Activated T-cell treated with anti-CD3 and anti-CD28 coated beads, Interleukin-2, amount 50 U/mL, for 4 hours (primary cell): ENCODE data around the gene TMOD3. TPM values are rescaled to one million over a fixed set of nuclear protein-coding genes. Genes with fewer than 3 reads are reported as not detected.

Source experiments
- ATAC-seq, 2 donors: fragments of 200-7000 bp; cut with Tn5 transposase; one replicate each; pipeline ENCODE4 v1.10.0; 2021
- DNase-seq: peaks from one replicate; pipeline ENCODE4 v3.0.0-alpha.2; 2020
- H3K27me3 Mint-ChIP-seq: one replicate; pipeline ENCODE4 v1.8.0; 2021; ENCODE audit warnings: low read depth, mixed read lengths
- H3K36me3 Mint-ChIP-seq: one replicate; pipeline ENCODE4 v1.8.0; 2022; ENCODE audit warnings: mixed read lengths; ENCODE audit not compliant: insufficient read depth
- H3K4me1 Mint-ChIP-seq: one replicate; pipeline ENCODE4 v1.8.0; 2021; ENCODE audit warnings: low read depth, mixed read lengths
- H3K4me3 Mint-ChIP-seq: one replicate; pipeline ENCODE4 v1.8.0; 2021; ENCODE audit warnings: mild to moderate bottlenecking, moderate library complexity, mixed read lengths
- H3K9me3 Mint-ChIP-seq: one replicate; pipeline ENCODE4 v1.8.0; 2021; ENCODE audit warnings: mixed read lengths
- total RNA-seq, 3 donors: library from RNA; stranded (reverse); gene quantifications; one replicate each; pipeline ENCODE4 v1.2.1, GENCODE V29; 2021

TMOD3 gene
- total RNA-seq, 3 donors from 2014 or later = 43.2 to 47.4 (median 46.3) TPM

DNA sequence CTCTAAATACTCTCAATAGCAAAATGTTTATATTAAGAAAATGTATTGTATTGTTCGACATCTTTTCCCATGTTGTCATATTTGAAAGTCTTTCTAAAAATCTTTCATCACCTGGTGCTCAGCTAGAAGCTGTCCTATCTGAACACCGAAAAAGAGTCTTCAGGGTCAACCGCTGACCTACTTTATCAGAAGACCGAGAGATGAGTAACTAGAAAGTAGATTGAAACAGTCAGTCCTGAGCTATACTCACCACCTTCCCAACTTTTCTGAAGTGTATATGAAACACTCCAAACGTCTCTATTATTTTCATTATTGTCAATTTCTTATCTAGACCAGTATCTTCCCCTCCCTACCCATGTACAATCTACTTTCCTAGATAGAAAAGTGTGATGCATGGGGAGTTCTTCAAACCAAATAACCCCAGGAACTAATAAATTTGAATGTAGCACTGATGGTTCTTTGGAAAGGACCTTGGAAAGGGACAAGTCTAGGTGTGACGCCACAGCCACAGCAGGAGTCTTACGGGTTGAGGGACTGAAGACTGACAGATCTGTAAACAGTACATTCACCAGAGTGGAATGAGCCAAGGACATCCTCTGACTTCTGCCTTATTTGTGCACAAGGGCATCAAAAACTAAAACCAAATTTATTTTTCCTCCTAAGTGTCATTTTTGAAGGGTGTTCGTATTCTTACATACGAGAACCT lies 58.6 kb downstream of the TMOD3 start:
- ATAC-seq = no peak
- H3K4me3 Mint-ChIP-seq = no peak overlapping the region
- no peaks in the 10 kb centered on the region for H3K27me3 Mint-ChIP-seq
- H3K36me3 Mint-ChIP-seq = peaks cover 28% of the 10 kb centered on the region
- DNase-seq = no peak
- H3K9me3 Mint-ChIP-seq = no peaks in the 10 kb centered on the region
- peaks cover 6% of the 10 kb centered on the region for H3K4me1 Mint-ChIP-seq

GRCh38 chr15:51888593-51889195 lies 59.2 kb downstream of the TMOD3 start:
- H3K9me3 Mint-ChIP-seq = no peaks in the 10 kb centered on the region
- peaks cover 31% of the 10 kb centered on the region for H3K36me3 Mint-ChIP-seq
- no peaks in the 10 kb centered on the region for H3K27me3 Mint-ChIP-seq

GRCh38 chr15:51889486-51889885 lies 60.0 kb downstream of the TMOD3 start:
- no peaks in the 10 kb centered on the region for H3K27me3 Mint-ChIP-seq

More at GRCh38 chr15:51888593-51889195, 59.2 kb downstream of the TMOD3 start:
- Mint-ChIP-seq H3K4me1 (peaks cover 6% of the 10 kb centered on the region), H3K4me3 (no peak overlapping the region)
- ATAC-seq (no peak), DNase-seq (no peak)

GRCh38 chr15:51904421-51904820 lies 75.0 kb downstream of the TMOD3 start:
- no peak overlapping the region for H3K4me3 Mint-ChIP-seq
- DNase-seq (no peak), ATAC-seq (no peak)
- H3K36me3 Mint-ChIP-seq = peaks cover 40% of the 10 kb centered on the region
- H3K4me1 Mint-ChIP-seq = no peaks in the 10 kb centered on the region
- H3K27me3 Mint-ChIP-seq = no peaks in the 10 kb centered on the region
- no peaks in the 10 kb centered on the region for H3K9me3 Mint-ChIP-seq

More at GRCh38 chr15:51889486-51889885, 60.0 kb downstream of the TMOD3 start:
- DNase-seq (no peak), ATAC-seq (no peak)
- no peak overlapping the region for H3K4me3 Mint-ChIP-seq
- peaks cover 5% of the 10 kb centered on the region for H3K4me1 Mint-ChIP-seq
- H3K36me3 Mint-ChIP-seq = peaks cover 32% of the 10 kb centered on the region
- no peaks in the 10 kb centered on the region for H3K9me3 Mint-ChIP-seq

DNA sequence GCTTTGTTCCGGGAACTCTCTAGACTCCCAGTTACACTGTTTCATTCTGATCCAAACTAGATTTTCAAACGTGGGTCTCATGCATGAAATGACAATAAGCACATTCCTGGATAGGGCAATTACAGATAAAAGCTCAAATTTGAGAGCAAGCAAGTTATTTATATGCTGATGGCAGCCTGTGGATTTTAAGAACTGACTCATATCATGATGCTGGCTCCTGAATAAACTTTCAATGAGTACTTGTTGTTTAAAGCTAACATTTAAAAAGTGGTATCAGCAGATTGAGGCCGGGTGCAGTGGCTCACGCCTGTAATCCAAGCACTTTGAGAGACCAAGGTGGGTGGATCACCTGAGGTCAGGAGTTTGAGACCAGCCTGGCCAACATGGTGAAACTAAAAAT lies 75.5 kb downstream of the TMOD3 start:
- ATAC-seq = no peak

DNA sequence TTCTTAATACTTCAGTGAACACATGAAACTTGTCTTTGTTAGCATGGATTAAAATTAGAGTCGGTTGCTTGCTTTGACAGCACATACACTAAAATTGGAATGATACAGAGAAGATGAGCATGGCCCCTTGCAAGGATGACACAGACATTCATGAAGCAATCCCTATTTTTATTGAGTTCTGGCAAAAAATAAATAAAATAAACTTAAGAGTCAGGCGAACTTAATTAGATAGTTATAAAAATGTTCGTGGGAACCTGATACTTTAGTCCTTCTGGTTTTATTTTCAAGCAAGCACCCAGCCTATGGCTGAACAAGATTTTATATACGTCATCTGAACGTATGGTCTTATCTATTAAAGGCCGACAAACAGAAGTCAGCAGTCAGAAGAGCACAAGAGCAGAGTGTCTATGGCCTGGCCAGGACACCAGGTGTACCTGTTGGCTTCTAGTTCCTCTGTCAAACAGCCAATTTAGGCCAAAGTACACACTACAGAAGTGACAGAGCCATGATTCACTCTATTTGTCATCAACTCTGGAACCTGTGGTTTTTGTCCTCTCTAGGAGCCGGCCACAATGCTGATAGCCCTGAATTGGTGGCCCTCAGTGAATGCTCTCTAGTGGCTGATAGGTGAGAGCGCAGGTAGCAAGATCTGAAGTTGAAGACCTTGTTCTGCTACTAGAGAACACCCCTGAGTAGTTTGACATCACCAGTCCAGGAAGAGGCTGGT lies 77.8 kb downstream of the TMOD3 start:
- Mint-ChIP-seq H3K27me3 (no peaks in the 10 kb centered on the region), H3K36me3 (peaks cover 34% of the 10 kb centered on the region), H3K4me3 (no peak overlapping the region), H3K4me1 (no peaks in the 10 kb centered on the region), H3K9me3 (no peaks in the 10 kb centered on the region)
- DNase-seq = no peak
- no peak for ATAC-seq

More for the DNA sequence above, 75.5 kb downstream of the TMOD3 start:
- H3K27me3 Mint-ChIP-seq = no peaks in the 10 kb centered on the region
- H3K4me1 Mint-ChIP-seq = no peaks in the 10 kb centered on the region
- DNase-seq = no peak
- no peaks in the 10 kb centered on the region for H3K9me3 Mint-ChIP-seq
- H3K36me3 Mint-ChIP-seq = peaks cover 38% of the 10 kb centered on the region
- H3K4me3 Mint-ChIP-seq = no peak overlapping the region

GRCh38 chr15:51908316-51908715 lies 78.9 kb downstream of the TMOD3 start:
- no peak for ATAC-seq
- no peaks in the 10 kb centered on the region for H3K4me1 Mint-ChIP-seq
- no peak for DNase-seq

DNA sequence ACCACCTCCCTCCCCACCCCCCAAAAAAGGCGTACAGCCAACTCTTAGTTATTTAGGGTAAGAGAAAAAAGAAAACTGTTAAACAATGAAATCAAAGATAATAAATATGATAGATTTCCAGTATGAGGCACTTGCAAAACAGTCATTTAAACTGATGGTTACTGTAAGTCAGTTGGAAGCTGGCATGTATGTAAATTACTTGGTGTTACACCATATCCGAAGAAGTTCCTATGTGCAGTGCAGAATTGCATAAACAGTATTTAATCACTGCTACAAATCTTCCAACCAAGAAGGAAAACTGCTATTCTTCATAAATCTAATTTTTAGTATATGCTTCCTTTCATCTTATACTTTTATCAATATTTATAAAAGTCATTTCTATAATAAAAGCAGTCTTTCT lies 80.1 kb downstream of the TMOD3 start:
- Mint-ChIP-seq H3K9me3 (no peaks in the 10 kb centered on the region), H3K4me3 (no peak overlapping the region), H3K36me3 (peaks cover 29% of the 10 kb centered on the region), H3K4me1 (no peaks in the 10 kb centered on the region), H3K27me3 (no peaks in the 10 kb centered on the region)
- ATAC-seq (no peak), DNase-seq (no peak)

More at GRCh38 chr15:51908316-51908715, 78.9 kb downstream of the TMOD3 start:
- H3K36me3 Mint-ChIP-seq = peaks cover 32% of the 10 kb centered on the region
- H3K27me3 Mint-ChIP-seq = no peaks in the 10 kb centered on the region
- no peak overlapping the region for H3K4me3 Mint-ChIP-seq
- no peaks in the 10 kb centered on the region for H3K9me3 Mint-ChIP-seq

GRCh38 chr15:51912528-51912927 lies 83.1 kb downstream of the TMOD3 start:
- Mint-ChIP-seq H3K36me3 (peaks cover 16% of the 10 kb centered on the region), H3K4me3 (no peak overlapping the region), H3K4me1 (no peaks in the 10 kb centered on the region), H3K27me3 (no peaks in the 10 kb centered on the region), H3K9me3 (no peaks in the 10 kb centered on the region)
- ATAC-seq = no peak
- no peak for DNase-seq

- no peaks in the 10 kb centered on the region for H3K4me1 Mint-ChIP-seq
- peaks cover 8% of the 10 kb centered on the region for H3K36me3 Mint-ChIP-seq
- no peaks in the 10 kb centered on the region for H3K27me3 Mint-ChIP-seq
- H3K9me3 Mint-ChIP-seq = no peaks in the 10 kb centered on the region
- DNase-seq = no peak
- ATAC-seq = no peak
- no peak overlapping the region for H3K4me3 Mint-ChIP-seq
Observed at GRCh38 chr15:51917493-51917892, 88.0 kb downstream of the TMOD3 start.

DNA sequence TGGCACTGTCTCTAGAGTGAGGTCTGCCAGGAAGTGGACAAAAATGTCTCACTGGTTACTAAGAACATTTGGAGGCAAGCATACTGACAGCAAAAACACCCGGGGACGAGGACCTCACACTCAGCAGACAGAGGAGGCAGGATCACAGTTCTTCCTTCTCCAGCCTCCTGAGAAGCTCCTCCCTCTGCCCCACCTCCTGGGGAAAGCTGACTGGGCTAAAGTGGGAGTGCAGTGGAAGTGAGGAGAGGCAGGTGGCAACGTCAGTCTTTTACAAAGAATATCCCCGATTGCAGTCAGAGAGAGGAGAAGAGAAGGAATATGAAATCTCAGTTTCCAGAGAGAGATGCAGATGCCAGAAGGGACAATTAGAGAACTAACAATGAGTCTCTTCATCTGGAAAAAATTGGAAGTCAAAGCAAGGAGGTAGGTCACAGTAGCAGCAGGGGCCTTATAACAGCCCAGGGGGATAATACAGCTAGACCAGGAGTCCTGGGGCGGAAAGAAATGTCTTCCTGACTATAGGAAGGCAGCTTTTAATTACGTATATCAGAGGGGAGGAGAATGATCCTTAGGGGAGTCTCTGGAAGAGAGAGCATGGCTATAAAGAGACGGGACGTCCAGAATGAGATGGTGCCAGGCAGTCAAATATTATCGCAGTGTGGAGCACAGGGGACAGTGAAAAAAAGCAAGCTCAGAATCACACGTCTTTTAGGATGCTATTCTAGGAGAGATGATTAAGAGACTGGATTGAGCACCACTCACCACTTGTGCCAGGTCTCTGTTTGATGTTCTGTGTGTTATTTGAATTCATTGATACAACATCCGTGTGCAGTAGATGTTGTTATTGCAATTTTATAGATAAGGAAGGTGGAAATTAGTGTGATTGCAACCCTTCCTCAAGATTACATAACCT lies 95.0 kb downstream of the TMOD3 start:
- DNase-seq = no peak
- Mint-ChIP-seq H3K4me1 (no peaks in the 10 kb centered on the region), H3K27me3 (no peaks in the 10 kb centered on the region), H3K36me3 (peaks cover 19% of the 10 kb centered on the region), H3K9me3 (no peaks in the 10 kb centered on the region), H3K4me3 (no peak overlapping the region)
- ATAC-seq = no peak

GRCh38 chr15:51926809-51927208 lies 97.4 kb downstream of the TMOD3 start:
- H3K27me3 Mint-ChIP-seq = no peaks in the 10 kb centered on the region
- H3K36me3 Mint-ChIP-seq = peaks cover 19% of the 10 kb centered on the region
- no peaks in the 10 kb centered on the region for H3K4me1 Mint-ChIP-seq
- DNase-seq = no peak
- H3K4me3 Mint-ChIP-seq = no peak overlapping the region
- H3K9me3 Mint-ChIP-seq = no peaks in the 10 kb centered on the region
- ATAC-seq = no peak

DNA sequence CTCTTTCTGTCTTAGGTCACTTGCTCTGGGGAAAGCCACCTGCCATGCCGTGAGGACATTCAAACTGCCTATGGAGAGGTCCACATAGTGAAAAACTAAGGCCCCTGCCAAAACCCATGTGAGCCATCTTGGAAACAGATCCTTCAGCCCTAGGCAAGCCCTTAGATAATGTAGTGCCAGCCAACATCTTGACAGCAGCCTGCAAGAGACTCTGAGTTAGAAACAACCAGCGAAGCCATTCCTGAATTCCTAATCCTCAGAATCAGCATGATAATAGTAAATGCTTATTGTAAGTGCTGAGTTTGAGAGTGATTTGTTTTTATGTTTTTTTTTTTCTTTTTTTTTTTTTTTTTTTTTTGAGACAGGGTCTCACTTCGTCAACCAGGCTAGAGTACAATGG lies 101.6 kb downstream of the TMOD3 start:
- peaks cover 17% of the 10 kb centered on the region for H3K36me3 Mint-ChIP-seq
- H3K9me3 Mint-ChIP-seq = no peaks in the 10 kb centered on the region
- DNase-seq = no peak
- H3K4me3 Mint-ChIP-seq = no peak overlapping the region
- no peaks in the 10 kb centered on the region for H3K27me3 Mint-ChIP-seq
- ATAC-seq = no peak
- peaks cover 2% of the 10 kb centered on the region for H3K4me1 Mint-ChIP-seq

DNA sequence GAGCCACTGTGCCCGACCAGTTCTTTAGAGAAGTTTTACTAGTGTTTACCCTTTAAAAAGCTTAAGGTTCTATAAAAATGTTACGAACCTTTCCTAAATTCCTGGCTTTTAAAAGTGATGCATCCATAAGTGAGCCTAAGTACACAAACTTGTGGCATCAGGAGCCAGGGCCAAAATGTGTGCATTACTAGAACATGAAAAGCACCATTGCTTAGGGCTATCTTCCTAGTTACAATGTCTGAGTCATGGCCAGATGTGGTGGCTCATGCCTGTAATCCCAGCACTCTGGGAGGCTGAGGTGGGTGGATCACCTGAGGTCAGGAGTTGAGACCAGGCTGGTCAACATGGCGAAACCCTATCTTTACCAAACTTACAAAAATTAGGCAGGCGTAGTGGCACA lies 102.2 kb downstream of the TMOD3 start:
- no peak for DNase-seq
- H3K4me1 Mint-ChIP-seq = peaks cover 2% of the 10 kb centered on the region
- no peak for ATAC-seq
- H3K4me3 Mint-ChIP-seq = no peak overlapping the region
- peaks cover 20% of the 10 kb centered on the region for H3K36me3 Mint-ChIP-seq
- no peaks in the 10 kb centered on the region for H3K27me3 Mint-ChIP-seq
- H3K9me3 Mint-ChIP-seq = no peaks in the 10 kb centered on the region
